NCI-H2107 treated with DMSO at 0.1 percent for 48 hours (cell line): ENCODE data around the gene SHISA8.

Source experiments
- DNase-seq: peaks from one replicate; lab custom pipeline; 2025; ENCODE audit not compliant: unreplicated experiment; lab: John Stamatoyannopoulos, UW

SHISA8 gene

GRCh38 chr22:41862530-41863266, 52.2 kb downstream of the SHISA8 start:
- DNase-seq: peak; percentile 32

GRCh38 chr22:41862160-41862529, 52.7 kb downstream of the SHISA8 start:
- no peak for DNase-seq
